ENCODE data around the gene ENOX1.

The ENOX1 gene

GRCh38 chr13:43663474-43664090, 123.2 kb downstream of the ENOX1 start (continued):
- no peak for TF ChIP-seq ZNF585B (tag by site-specific recombination; IDR thresholded peaks at IDR 0.05)
- no peak for TF ChIP-seq ZNF169 (tag by site-specific recombination; IDR thresholded peaks at IDR 0.05)
- TF ChIP-seq ZNF747 (tag by site-specific recombination; IDR thresholded peaks at IDR 0.05): no peak
- no peak for TF ChIP-seq ZNF37A (tag by site-specific recombination; IDR thresholded peaks at IDR 0.05)

- Histone ChIP-seq H3K27ac (ENCODE audit: extremely low read depth, low read depth, low read length) (no peak overlapping the region), H3K4me1 (ENCODE audit: control insufficient read depth, insufficient read depth, low read length) (0 out of 2 replicates have a peak, but pooled peaks cover 6% of the 10 kb centered on the region), H3K36me3 (ENCODE audit: control insufficient read depth in 2 of 2, insufficient read depth in 1 of 2, low read length in 2 of 2) (no peaks in the 10 kb centered on the region), H3K4me3 (ENCODE audit: low read depth, low read length) (no peak overlapping the region), H3K9me3 (ENCODE audit: control insufficient read depth, insufficient read depth, low read depth, low read length) (no peaks in the 10 kb centered on the region)
- CTCF ChIA-PET: interaction anchor here (0.6 to 0.8 kb wide), 3 partner anchors 32 to 151 kb away, joined by 4 to 6 read pairs (median 4); no protein-coding TSS in a partner anchor
- POLR2A ChIA-PET: no interaction called here
- TF ChIP-seq PBX3 (CRISPR knock-in tag; IDR thresholded peaks at IDR 0.05) (no peak), SCRT2 (tag by site-specific recombination; IDR thresholded peaks at IDR 0.05) (no peak), ZNF335 (tag by site-specific recombination; conservative IDR thresholded peaks at IDR 0.05) (no peak), ZSCAN23 (tag by site-specific recombination; IDR thresholded peaks at IDR 0.05) (no peak), ZNF473 (tag by site-specific recombination; IDR thresholded peaks at IDR 0.05) (0 out of 2 replicates have a peak, but pooled peaks have one; percentile 16)
Observed at GRCh38 chr13:43662976-43663375, 123.8 kb downstream of the ENOX1 start.

GRCh38 chr13:43661161-43661830, 125.5 kb downstream of the ENOX1 start:
- Histone ChIP-seq H3K9me3 (ENCODE audit: control insufficient read depth, insufficient read depth, low read depth, low read length) (no peaks in the 10 kb centered on the region), H3K4me1 (ENCODE audit: control insufficient read depth, insufficient read depth, low read length) (0 out of 2 replicates have a peak, but pooled peaks cover 6% of the 10 kb centered on the region), H3K4me3 (ENCODE audit: low read depth, low read length) (no peak overlapping the region), H3K27ac (ENCODE audit: extremely low read depth, low read depth, low read length) (no peak overlapping the region), H3K36me3 (ENCODE audit: control insufficient read depth in 2 of 2, insufficient read depth in 1 of 2, low read length in 2 of 2) (no peaks in the 10 kb centered on the region)
- ChIA-PET CTCF (no interaction called here), POLR2A (no interaction called here)
- TF ChIP-seq MEIS1 (CRISPR knock-in tag; IDR thresholded peaks at IDR 0.05; ENCODE audit: borderline replicate concordance) (no peak), ZNF585B (tag by site-specific recombination; IDR thresholded peaks at IDR 0.05) (no peak), ZNF571 (tag by site-specific recombination; IDR thresholded peaks at IDR 0.05) (no peak), BCL11B (tag by site-specific recombination; IDR thresholded peaks at IDR 0.05; ENCODE audit: low read depth) (no peak), ELK4 (IDR thresholded peaks at IDR 0.05; ENCODE audit: borderline replicate concordance, low read depth, low read length) (no peak), TSHZ1 (tag by site-specific recombination; IDR thresholded peaks at IDR 0.05; ENCODE audit: borderline replicate concordance) (no peak), ZNF155 (tag by site-specific recombination; IDR thresholded peaks at IDR 0.05) (no peak), SCRT2 (tag by site-specific recombination; IDR thresholded peaks at IDR 0.05) (no peak), ZNF280C (tag by site-specific recombination; IDR thresholded peaks at IDR 0.05) (no peak), ZNF184 (tag by site-specific recombination; IDR thresholded peaks at IDR 0.05) (no peak)

All from HEK293 (cell line).